H9 (cell line): ENCODE results near the gene ABR. TPM values are rescaled to one million over a fixed set of nuclear protein-coding genes. Genes with fewer than 3 reads are reported as not detected.

Source experiments
- DNase-seq: peaks from one replicate; pipeline ENCODE4 v3.0.0-alpha.2; 2017
- H2AFZ ChIP-seq: one replicate; pipeline ENCODE4 v1.6.1; 2013; ENCODE audit warnings: mild to moderate bottlenecking, low read length, control low read depth, moderate library complexity
- H2AK5ac ChIP-seq: 2 replicates; pipeline ENCODE4 v1.6.1; 2013; ENCODE audit warnings: low read length, control low read depth, mixed read lengths; ENCODE audit not compliant: insufficient read length
- H2BK120ac ChIP-seq: one replicate; pipeline ENCODE4 v1.6.1; 2013; ENCODE audit warnings: low read depth, mild to moderate bottlenecking, low read length, control low read depth, inconsistent platforms; ENCODE audit not compliant: poor library complexity, severe bottlenecking
- H2BK12ac ChIP-seq: 2 replicates; pipeline ENCODE4 v1.6.1; 2013; ENCODE audit warnings: low read length, control low read depth, mixed read lengths, low read depth; ENCODE audit not compliant: insufficient read length
- H2BK15ac ChIP-seq: 2 replicates; pipeline ENCODE4 v1.6.1; 2013; ENCODE audit warnings: low read depth, low read length, control low read depth
- H2BK20ac ChIP-seq: one replicate; pipeline ENCODE4 v1.6.1; 2013; ENCODE audit warnings: low read depth, mild to moderate bottlenecking, low read length, control low read depth, inconsistent platforms; ENCODE audit not compliant: poor library complexity, severe bottlenecking
- H2BK5ac ChIP-seq: 2 replicates; pipeline ENCODE4 v1.6.1; 2013; ENCODE audit warnings: low read length, control low read depth, mixed read lengths; ENCODE audit not compliant: insufficient read length
- H3K14ac ChIP-seq: 2 replicates; pipeline ENCODE4 v1.6.1; 2013; ENCODE audit warnings: low read length, control low read depth; ENCODE audit not compliant: insufficient read depth
- H3K18ac ChIP-seq: 2 replicates; pipeline ENCODE4 v1.6.1; 2013; ENCODE audit warnings: low read depth, mild to moderate bottlenecking, mixed read lengths, low read length, control low read depth; ENCODE audit not compliant: insufficient read length
- H3K23ac ChIP-seq: 2 replicates; pipeline ENCODE4 v1.6.1; 2013; ENCODE audit warnings: low read length, control low read depth, mixed read lengths, low read depth; ENCODE audit not compliant: insufficient read length
- H3K23me2 ChIP-seq: 2 replicates; pipeline ENCODE4 v1.6.1; 2013; ENCODE audit warnings: low read depth, mild to moderate bottlenecking, mixed read lengths, low read length, control low read depth; ENCODE audit not compliant: insufficient read length, poor library complexity, severe bottlenecking
- H3K27ac ChIP-seq: 2 replicates; pipeline ENCODE4 v1.5.1; 2013; ENCODE audit warnings: low read length, control low read depth, mixed read lengths, low read depth; ENCODE audit not compliant: insufficient read length
- H3K27me3 ChIP-seq: 2 replicates; pipeline ENCODE4 v1.6.1; 2013; ENCODE audit warnings: low read length, control low read depth, inconsistent platforms; ENCODE audit not compliant: insufficient read depth
- H3K4ac ChIP-seq: 2 replicates; pipeline ENCODE4 v1.6.1; 2013; ENCODE audit warnings: low read depth, mild to moderate bottlenecking, control low read depth, inconsistent platforms, low read length, moderate library complexity
- H3K4me1 ChIP-seq: 2 replicates; pipeline ENCODE4 v1.6.1; 2013; ENCODE audit warnings: low read length, control low read depth, inconsistent platforms; ENCODE audit not compliant: insufficient read depth
- H3K4me2 ChIP-seq: 2 replicates; pipeline ENCODE4 v1.6.1; 2013; ENCODE audit warnings: low read length, control low read depth, mixed read lengths; ENCODE audit not compliant: insufficient read length, insufficient read depth
- H3K56ac ChIP-seq: 2 replicates; pipeline ENCODE4 v1.6.1; 2013; ENCODE audit warnings: low read depth, mild to moderate bottlenecking, mixed read lengths, low read length, control low read depth; ENCODE audit not compliant: insufficient read length
- H3K79me1 ChIP-seq: 2 replicates; pipeline ENCODE4 v1.6.1; 2013; ENCODE audit warnings: low read depth, mild to moderate bottlenecking, moderate library complexity, low read length, control low read depth, inconsistent platforms; ENCODE audit not compliant: insufficient read depth, poor library complexity, severe bottlenecking
- H3K79me2 ChIP-seq: 2 replicates; pipeline ENCODE4 v1.6.1; 2013; ENCODE audit warnings: low read length, control low read depth, inconsistent platforms; ENCODE audit not compliant: insufficient read depth
- H3K9ac ChIP-seq: 2 replicates; pipeline ENCODE4 v1.6.1; 2013; ENCODE audit warnings: low read length, control low read depth, mixed read lengths; ENCODE audit not compliant: insufficient read length; ENCODE audit errors: extremely low read depth
- H3K9me3 ChIP-seq: one replicate; pipeline ENCODE4 v1.6.1; 2013; ENCODE audit warnings: low read depth, low read length, inconsistent platforms; ENCODE audit not compliant: control insufficient read depth
- H3T11ph ChIP-seq: one replicate; pipeline ENCODE4 v1.6.1; 2013; ENCODE audit warnings: mild to moderate bottlenecking, low read length, control low read depth, inconsistent platforms
- H4K20me1 ChIP-seq: one replicate; pipeline ENCODE4 v1.6.1; 2013; ENCODE audit not compliant: control insufficient read depth, insufficient read length, insufficient read depth
- H4K5ac ChIP-seq: 2 replicates; pipeline ENCODE4 v1.6.1; 2013; ENCODE audit warnings: low read depth, mild to moderate bottlenecking, mixed read lengths, low read length, control low read depth; ENCODE audit not compliant: insufficient read length
- H4K8ac ChIP-seq: replicated peaks from 2 replicates; pipeline ENCODE4 v1.6.1; 2013; ENCODE audit warnings: low read length, control low read depth, mixed read lengths, low read depth; ENCODE audit not compliant: insufficient read length
- H4K91ac ChIP-seq: 2 replicates; pipeline ENCODE4 v1.6.1; 2013; ENCODE audit warnings: low read depth, mild to moderate bottlenecking, moderate library complexity, mixed read lengths, low read length, control low read depth; ENCODE audit not compliant: insufficient read length
- H3K27ac Mint-ChIP-seq, 3 experiments: 2 replicates in 2 of 3; 3 replicates in 1 of 3; pipeline ENCODE4 v1.8.0; 2020 to 2021; ENCODE audit warnings: mixed read lengths in 3 of 3, mild to moderate bottlenecking in 1 of 3, moderate library complexity in 1 of 3
- H3K27me3 Mint-ChIP-seq: 2 replicates; pipeline ENCODE4 v1.8.0; 2021; ENCODE audit warnings: low read depth, mild to moderate bottlenecking, moderate library complexity, mixed read lengths
- H3K36me3 Mint-ChIP-seq, 3 experiments: 2 replicates in 2 of 3; 3 replicates in 1 of 3; pipeline ENCODE4 v1.8.0; 2020 to 2021; ENCODE audit warnings: low read depth in 3 of 3, mixed read lengths in 3 of 3; ENCODE audit not compliant: insufficient read depth in 1 of 3
- H3K4me1 Mint-ChIP-seq, 2 experiments: 2 replicates each; pipeline ENCODE4 v1.8.0; 2020; ENCODE audit warnings: mixed read lengths in 2 of 2
- H3K4me3 Mint-ChIP-seq, 2 experiments: 2 replicates in 1 of 2; 3 replicates in 1 of 2; pipeline ENCODE4 v1.8.0; 2020 to 2021; ENCODE audit warnings: mild to moderate bottlenecking in 2 of 2, mixed read lengths in 2 of 2, moderate library complexity in 1 of 2
- H3K9me3 Mint-ChIP-seq, 2 experiments: 2 replicates in 1 of 2; 3 replicates in 1 of 2; pipeline ENCODE4 v1.8.0; 2020; ENCODE audit warnings: mild to moderate bottlenecking in 2 of 2, mixed read lengths in 2 of 2, moderate library complexity in 1 of 2
- WGBS: extraction: QIAGEN DNeasy Blood & Tissue Kit; methylation state at CpG from one replicate; pipeline ENCODE4 v1.1.7; 2013; ENCODE audit warnings: missing lambda C conversion rate, low lambda C conversion rate, mixed read lengths; ENCODE audit not compliant: insufficient read length; ENCODE audit errors: extremely low coverage; 5-methylcytosine and 5-hydroxymethylcytosine counted together
- total RNA-seq: library from RNA; stranded (reverse); gene quantifications from 2 replicates; pipeline ENCODE4 v1.2.1, GENCODE V29; 2021
- TF ChIP-seq, protein P1 (sequence below): fragments of 200-600 bp; sonication (generic); conservative IDR thresholded peaks from 3 replicates; pipeline ENCODE4 v1.8.0; 2021; ENCODE audit warnings: antibody characterized with exemption, mild to moderate bottlenecking

Gene ABR
- total RNA-seq, 1 experiment from 2014 or later = 34.7 TPM

DNA sequence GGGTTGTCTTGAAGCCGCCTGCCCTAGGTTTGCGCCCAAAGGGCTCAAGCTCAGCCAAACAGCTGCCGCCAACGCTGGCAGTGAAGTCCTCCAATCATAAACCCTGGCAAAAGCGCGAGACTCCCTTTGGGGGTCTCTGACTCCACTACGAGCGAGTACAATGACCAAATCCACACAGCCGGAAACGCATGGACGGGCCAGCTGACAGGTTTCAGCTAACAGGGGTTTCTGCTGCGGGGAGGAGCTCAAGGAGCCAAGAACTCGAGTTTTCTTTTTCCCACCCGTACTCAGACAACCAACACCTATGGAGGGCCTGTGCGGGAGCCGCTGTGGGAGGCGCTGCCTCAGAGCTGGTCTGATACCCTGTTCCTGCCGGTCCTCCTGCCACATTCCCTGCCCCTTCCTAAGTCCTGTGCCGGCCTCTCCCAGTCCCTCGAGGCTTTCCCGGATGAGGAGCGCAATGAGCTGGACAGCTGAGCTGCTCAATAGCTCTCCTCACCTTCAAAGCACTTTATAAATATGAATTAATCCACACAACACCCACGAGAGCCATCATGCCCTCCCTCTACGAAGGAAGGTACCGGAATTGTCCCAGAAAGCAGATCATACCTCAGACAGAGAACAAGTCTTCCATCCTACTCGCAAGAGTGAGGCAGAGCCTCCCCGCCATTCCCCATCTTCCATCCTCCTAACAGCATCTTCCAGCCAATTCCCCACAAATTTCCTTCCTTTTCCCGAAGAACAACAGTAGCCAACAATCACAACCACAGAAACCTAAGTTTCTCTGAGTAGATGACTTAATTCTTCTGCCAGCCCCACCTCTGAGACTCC, 6.1 kb downstream of the ABR start:
- Histone ChIP-seq H4K91ac (no peak overlapping the region), H2BK20ac (no peak overlapping the region), H3K56ac (no peak overlapping the region), H3K27ac (no peak overlapping the region), H2BK5ac (no peak overlapping the region), H2BK15ac (no peak overlapping the region), H2BK120ac (no peak overlapping the region), H3K4ac (no peak overlapping the region), H3K23me2 (peaks cover 3% of the 10 kb centered on the region), H3K23ac (no peak overlapping the region), H3K18ac (no peak overlapping the region), H3K9ac (no peak overlapping the region), H3K4me2 (no peak overlapping the region), H3K79me2 (no peaks in the 10 kb centered on the region), H3K27me3 (no peaks in the 10 kb centered on the region; the same call in 1 of the 2 replicates), H3K9me3 (no peaks in the 10 kb centered on the region), H4K5ac (no peak overlapping the region), H3T11ph (no peak overlapping the region), H4K20me1 (no peaks in the 10 kb centered on the region), H4K8ac (no peak overlapping the region), H2AFZ (no peak overlapping the region), H3K79me1 (no peaks in the 10 kb centered on the region), H3K4me1 (no peaks in the 10 kb centered on the region), H2BK12ac (no peak overlapping the region), H2AK5ac (no peak overlapping the region), H3K14ac (no peak overlapping the region)
- Mint-ChIP-seq H3K4me3 (no peak overlapping the region), H3K9me3 (no peaks in the 10 kb centered on the region), H3K36me3 (peaks cover 0 to 4% (median 0%) of the 10 kb centered on the region in 3 experiments; a peak in 1 of 7 replicates), H3K4me1 (peaks cover 7 to 11% of the 10 kb centered on the region in 2 experiments), H3K27ac (0 out of 7 replicates have a peak overlapping the region, but pooled peaks of 1 of the 3 experiments have one; percentile 10), H3K27me3 (peaks cover 13% of the 10 kb centered on the region)
- TF ChIP-seq, protein P1, sequence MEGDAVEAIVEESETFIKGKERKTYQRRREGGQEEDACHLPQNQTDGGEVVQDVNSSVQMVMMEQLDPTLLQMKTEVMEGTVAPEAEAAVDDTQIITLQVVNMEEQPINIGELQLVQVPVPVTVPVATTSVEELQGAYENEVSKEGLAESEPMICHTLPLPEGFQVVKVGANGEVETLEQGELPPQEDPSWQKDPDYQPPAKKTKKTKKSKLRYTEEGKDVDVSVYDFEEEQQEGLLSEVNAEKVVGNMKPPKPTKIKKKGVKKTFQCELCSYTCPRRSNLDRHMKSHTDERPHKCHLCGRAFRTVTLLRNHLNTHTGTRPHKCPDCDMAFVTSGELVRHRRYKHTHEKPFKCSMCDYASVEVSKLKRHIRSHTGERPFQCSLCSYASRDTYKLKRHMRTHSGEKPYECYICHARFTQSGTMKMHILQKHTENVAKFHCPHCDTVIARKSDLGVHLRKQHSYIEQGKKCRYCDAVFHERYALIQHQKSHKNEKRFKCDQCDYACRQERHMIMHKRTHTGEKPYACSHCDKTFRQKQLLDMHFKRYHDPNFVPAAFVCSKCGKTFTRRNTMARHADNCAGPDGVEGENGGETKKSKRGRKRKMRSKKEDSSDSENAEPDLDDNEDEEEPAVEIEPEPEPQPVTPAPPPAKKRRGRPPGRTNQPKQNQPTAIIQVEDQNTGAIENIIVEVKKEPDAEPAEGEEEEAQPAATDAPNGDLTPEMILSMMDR = no peak
- DNase-seq = no peak
- 100% methylated on average over 1 of the region's 28 CpGs for WGBS
